Fibroblast of lung (primary cell): ENCODE results near the gene CDH5. TPM values are rescaled to one million over a fixed set of nuclear protein-coding genes. Genes with fewer than 3 reads are reported as not detected.

Source experiments
- DNase-seq, 2 donors: peaks; one replicate each; pipeline versions ENCODE4 v3.0.0 to v3.0.0-alpha.2; 2010; ENCODE audit warnings: low read depth in 2 of 2
- H2AFZ ChIP-seq: 2 replicates; pipeline ENCODE4 v1.5.1; 2012; ENCODE audit warnings: low read length, control low read depth, inconsistent platforms
- H3K27ac ChIP-seq: 2 replicates; pipeline ENCODE4 v1.5.1; 2011; ENCODE audit warnings: low read length, control low read depth; ENCODE audit not compliant: insufficient read depth
- H3K27me3 ChIP-seq: 2 replicates; pipeline ENCODE4 v1.5.1; 2011; ENCODE audit warnings: mild to moderate bottlenecking, low read length; ENCODE audit not compliant: control insufficient read depth, insufficient read depth
- H3K36me3 ChIP-seq: 2 replicates; pipeline ENCODE4 v1.5.1; 2011; ENCODE audit warnings: low read length; ENCODE audit not compliant: control insufficient read depth, insufficient read depth
- H3K4me1 ChIP-seq: 2 replicates; pipeline ENCODE4 v1.5.1; 2011; ENCODE audit warnings: low read length; ENCODE audit not compliant: control insufficient read depth, insufficient read depth; ENCODE audit errors: extremely low read depth
- H3K4me2 ChIP-seq: 2 replicates; pipeline ENCODE4 v1.5.1; 2011; ENCODE audit warnings: low read length, control low read depth; ENCODE audit not compliant: insufficient read depth; ENCODE audit errors: extremely low read depth
- H3K4me3 ChIP-seq, 4 experiments: fragments of 200-600 bp in 1 of 4; sonication (generic) in 1 of 4; replicated peaks in 1 of 4; 2 replicates each; pipeline ENCODE4 v1.5.1; 2011 to 2016; ENCODE audit warnings: low read length in 4 of 4, low read depth in 3 of 4, mild to moderate bottlenecking in 3 of 4, control low read depth in 2 of 4, inconsistent platforms in 1 of 4, mixed read lengths in 1 of 4; ENCODE audit not compliant: insufficient read depth in 1 of 4; ENCODE audit errors: control extremely low read depth in 1 of 4
- H3K79me2 ChIP-seq: 2 replicates; pipeline ENCODE4 v1.5.1; 2012; ENCODE audit warnings: mild to moderate bottlenecking, low read length, inconsistent platforms; ENCODE audit not compliant: control insufficient read depth, insufficient read depth
- H3K9ac ChIP-seq: 2 replicates; pipeline ENCODE4 v1.5.1; 2011; ENCODE audit warnings: mild to moderate bottlenecking, low read length, control low read depth; ENCODE audit not compliant: insufficient read depth
- H3K9me3 ChIP-seq: 2 replicates; pipeline ENCODE4 v1.5.1; 2012; ENCODE audit warnings: low read depth, low read length; ENCODE audit not compliant: control insufficient read depth, insufficient read depth
- H4K20me1 ChIP-seq: 2 replicates; pipeline ENCODE4 v1.5.1; 2011; ENCODE audit warnings: low read length; ENCODE audit not compliant: control insufficient read depth, insufficient read depth; ENCODE audit errors: extremely low read depth
- CTCF ChIP-seq, 2 donors: IDR thresholded peaks in 1 of 2; conservative IDR thresholded peaks in 1 of 2; 1 replicate in 1 of 2; 2 replicates in 1 of 2; pipeline ENCODE4 v1.5.1; 2011 to 2012; ENCODE audit warnings: low read length in 2 of 2, control low read depth in 1 of 2, inconsistent platforms in 1 of 2, low read depth in 1 of 2, mild to moderate bottlenecking in 1 of 2
- EZH2 ChIP-seq: IDR thresholded peaks from 2 replicates; pipeline ENCODE4 v1.5.1; 2012; ENCODE audit warnings: low read length, control low read depth, mild to moderate bottlenecking; ENCODE audit errors: missing control alignments
- polyA plus RNA-seq, 2 donors: library from polyadenylated mRNA; depleted of rRNA in 1 of 2; stranded (reverse) in 1 of 2; unstranded in 1 of 2; fragments of >200 nt; gene quantifications; 2 replicates each; pipeline ENCODE4 v1.2.1, GENCODE V29; 2011 to 2012; ENCODE audit warnings: missing spikeins in 1 of 2
- total RNA-seq: library from RNA; depleted of rRNA; stranded (reverse); fragments of >200 nt; gene quantifications from 2 replicates; pipeline ENCODE4 v1.2.1, GENCODE V29; 2014

CDH5 gene
- total and polyA plus RNA-seq, 2 donors (not counting 1 experiment from before 2014, with no cell fraction given), result 0.02 TPM; not detected in 1

DNA sequence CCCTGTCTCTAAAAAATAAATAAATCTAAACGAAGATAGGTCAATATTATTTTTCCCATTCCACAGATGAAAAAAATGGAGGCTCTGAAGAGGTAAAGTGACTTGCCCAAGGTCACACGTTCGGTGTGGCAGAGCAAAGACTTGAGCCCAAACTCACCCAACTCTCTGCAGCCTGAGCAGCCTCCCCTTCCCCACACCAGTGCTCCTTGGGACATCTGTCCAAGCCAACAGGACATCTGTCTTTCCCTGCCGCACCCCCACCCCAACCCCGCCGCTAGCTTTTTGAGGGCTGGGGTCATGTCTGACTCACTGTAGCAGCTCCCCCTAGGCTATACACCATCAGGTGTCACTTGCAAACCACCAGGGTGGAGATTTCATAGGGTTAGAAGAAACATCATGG, 55.4 kb downstream of the CDH5 start:
- Histone ChIP-seq H3K4me1 (no peaks in the 10 kb centered on the region), H3K9me3 (no peaks in the 10 kb centered on the region)

DNA sequence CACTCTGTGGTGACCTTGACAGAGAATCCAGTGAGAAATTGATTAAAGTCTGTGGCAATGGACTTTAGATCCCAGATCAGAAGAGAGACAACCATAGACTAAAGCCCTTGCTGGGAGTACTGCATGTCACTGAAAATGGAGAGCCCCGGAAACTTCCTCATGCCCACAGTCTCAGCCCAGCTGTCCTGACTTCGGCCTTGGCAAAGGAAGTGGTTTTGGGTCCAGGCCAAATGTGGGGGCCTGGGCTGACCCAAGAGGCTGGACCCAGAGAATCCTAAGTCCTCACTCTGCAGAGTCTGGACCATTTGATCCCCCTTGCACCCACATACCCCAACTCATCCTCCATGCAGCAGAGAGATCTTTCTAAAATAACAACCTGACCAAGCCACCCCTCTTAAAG, 55.9 kb downstream of the CDH5 start:
- Histone ChIP-seq H3K4me2 (no peak overlapping the region), H3K4me1 (no peaks in the 10 kb centered on the region), H3K9ac (no peak overlapping the region), H2AFZ (no peak overlapping the region), H3K36me3 (no peaks in the 10 kb centered on the region), H3K79me2 (no peaks in the 10 kb centered on the region), H3K27me3 (peaks cover 18% of the 10 kb centered on the region), H3K9me3 (no peaks in the 10 kb centered on the region), H3K4me3 (no peak overlapping the region), H4K20me1 (no peaks in the 10 kb centered on the region), H3K27ac (no peak overlapping the region)
- TF ChIP-seq CTCF (conservative IDR thresholded peaks at IDR 0.05 in 1 of 2, IDR thresholded peaks at IDR 0.05 in 1 of 2; ENCODE audit: low read depth in 1 of 2, low read length in 2 of 2) (no peak), EZH2 (no peak)
- no peak for DNase-seq

More for the DNA sequence above, 55.4 kb downstream of the CDH5 start:
- Histone ChIP-seq H3K4me3 (no peak overlapping the region), H3K27ac (no peak overlapping the region), H2AFZ (no peak overlapping the region), H3K9ac (no peak overlapping the region), H3K4me2 (no peak overlapping the region), H3K36me3 (no peaks in the 10 kb centered on the region), H3K79me2 (no peaks in the 10 kb centered on the region), H4K20me1 (no peaks in the 10 kb centered on the region), H3K27me3 (peaks cover 17% of the 10 kb centered on the region)
- no peak for DNase-seq
- TF ChIP-seq EZH2 (no peak), CTCF (conservative IDR thresholded peaks at IDR 0.05 in 1 of 2, IDR thresholded peaks at IDR 0.05 in 1 of 2; ENCODE audit: low read depth in 1 of 2, low read length in 2 of 2) (no peak)

- H3K27ac ChIP-seq, result no peak overlapping the region
- no peaks in the 10 kb centered on the region for H3K9me3 ChIP-seq
- H3K9ac ChIP-seq, result no peak overlapping the region
- H4K20me1 ChIP-seq, result no peaks in the 10 kb centered on the region
- no peak for DNase-seq
- no peak overlapping the region for H2AFZ ChIP-seq
- H3K27me3 ChIP-seq, result peaks cover 26% of the 10 kb centered on the region
- no peak overlapping the region for H3K4me2 ChIP-seq
- H3K4me3 ChIP-seq, result no peak overlapping the region
- TF ChIP-seq EZH2 (no peak), CTCF (conservative IDR thresholded peaks at IDR 0.05 in 1 of 2, IDR thresholded peaks at IDR 0.05 in 1 of 2; ENCODE audit: low read depth in 1 of 2, low read length in 2 of 2) (no peak)
- H3K79me2 ChIP-seq, result no peaks in the 10 kb centered on the region
- no peaks in the 10 kb centered on the region for H3K36me3 ChIP-seq
- H3K4me1 ChIP-seq, result no peaks in the 10 kb centered on the region
These were observed 56.7 kb downstream of the CDH5 start for GRCh38 chr16:66423177-66423576.
